Ishikawa (cell line): ENCODE results near the gene JPH3.

Source experiments
- EGR1 ChIP-seq: IDR thresholded peaks from 2 replicates; pipeline ENCODE4 v1.6.1; 2012
- EP300 ChIP-seq: IDR thresholded peaks from 2 replicates; pipeline ENCODE4 v1.6.1; 2012; ENCODE audit warnings: borderline replicate concordance
- REST ChIP-seq: IDR thresholded peaks from 2 replicates; pipeline ENCODE4 v1.6.1; 2012; ENCODE audit warnings: low read depth, mild to moderate bottlenecking
- TAF1 ChIP-seq: IDR thresholded peaks from 2 replicates; pipeline ENCODE4 v1.6.1; 2012; ENCODE audit warnings: low read depth, mild to moderate bottlenecking

- TF ChIP-seq TAF1, result no peak
- TF ChIP-seq EGR1, result no peak
- TF ChIP-seq EP300, result no peak
- TF ChIP-seq REST, result no peak
These were observed 21.4 kb upstream of the JPH3 start for GRCh38 chr16:87580855-87581261.
